GM18505 (cell line): ENCODE measurements around the gene LHFPL3.
"Not testable (repeated sequence)": the region's sequence is repeated elsewhere in the genome, so short reads cannot be mapped to it uniquely, and the experiment has no call there.

ENCODE experiments used
- ATAC-seq: cut with Tn5 transposase; IDR thresholded peaks from one replicate; pipeline ENCODE4 v1.9.1; 2021; ENCODE audit not compliant: unreplicated experiment
- POLR2A ChIP-seq: IDR thresholded peaks from 4 replicates; pipeline ENCODE4 v1.6.1; 2011; ENCODE audit warnings: borderline replicate concordance; ENCODE audit not compliant: insufficient read depth, insufficient read length; ENCODE audit errors: extremely low read depth

Gene LHFPL3

GRCh38 chr7:104328296-104328969 lies at the start of gene LHFPL3:
Gene LHFPL3, plus strand, starts transcription at chr7:104328603.
- no peak for ATAC-seq
- no peak for TF ChIP-seq POLR2A

GRCh38 chr7:104281685-104282084 lies 46.7 kb upstream of the LHFPL3 start:
- not testable (repeated sequence) for ATAC-seq

GRCh38 chr7:104286839-104287238 lies 41.6 kb upstream of the LHFPL3 start:
- ATAC-seq = no peak

GRCh38 chr7:104288137-104288536 lies 40.3 kb upstream of the LHFPL3 start:
- ATAC-seq = no peak
- TF ChIP-seq POLR2A = no peak

More at GRCh38 chr7:104286839-104287238, 41.6 kb upstream of the LHFPL3 start:
- TF ChIP-seq POLR2A = no peak

- TF ChIP-seq POLR2A = no peak
- ATAC-seq = no peak
These were observed 34.1 kb upstream of the LHFPL3 start for GRCh38 chr7:104294291-104294690.

GRCh38 chr7:104296266-104296665 lies 32.1 kb upstream of the LHFPL3 start:
- TF ChIP-seq POLR2A = no peak
- ATAC-seq = no peak

- TF ChIP-seq POLR2A = no peak
- ATAC-seq = no peak
These were observed 31.5 kb upstream of the LHFPL3 start for GRCh38 chr7:104296900-104297299.

- no peak for TF ChIP-seq POLR2A
- no peak for ATAC-seq
These were observed 29.1 kb upstream of the LHFPL3 start for GRCh38 chr7:104299323-104299722.

- TF ChIP-seq POLR2A = no peak
- no peak for ATAC-seq
These were observed 28.6 kb upstream of the LHFPL3 start for GRCh38 chr7:104299777-104300176.

- TF ChIP-seq POLR2A = no peak
- no peak for ATAC-seq
These were observed 21.6 kb upstream of the LHFPL3 start for GRCh38 chr7:104306793-104307192.

- no peak for TF ChIP-seq POLR2A
- no peak for ATAC-seq
These were observed 10.3 kb upstream of the LHFPL3 start for GRCh38 chr7:104317948-104318629.

- no peak for TF ChIP-seq POLR2A
- ATAC-seq = no peak
These were observed 869 bp upstream of the LHFPL3 start for GRCh38 chr7:104327534-104327933.

- TF ChIP-seq POLR2A = no peak
- no peak for ATAC-seq
These were observed 486 bp upstream of the LHFPL3 start for GRCh38 chr7:104327938-104328295.

- TF ChIP-seq POLR2A = no peak
- no peak for ATAC-seq
These were observed 795 bp downstream of the LHFPL3 start for GRCh38 chr7:104328970-104329825.

GRCh38 chr7:104341546-104341945 lies 13.1 kb downstream of the LHFPL3 start:
- ATAC-seq = no peak
- TF ChIP-seq POLR2A = no peak

- no peak for ATAC-seq
- TF ChIP-seq POLR2A = no peak
These were observed 24.3 kb downstream of the LHFPL3 start for GRCh38 chr7:104352736-104353135.
